Osteocyte (in vitro differentiated cells): ENCODE results near the gene MMP11. TPM values are rescaled to one million over a fixed set of nuclear protein-coding genes. Genes with fewer than 3 reads are reported as not detected.

Experiments
- DNase-seq: peaks from one replicate; pipeline ENCODE4 v3.0.0; 2021; ENCODE audit warnings: mixed read lengths; ENCODE audit not compliant: unreplicated experiment; ENCODE audit errors: extremely low spot score
- H3K27ac Mint-ChIP-seq: one replicate; pipeline ENCODE4 v1.8.0; 2021; ENCODE audit warnings: mild to moderate bottlenecking, mixed read lengths; ENCODE audit not compliant: unreplicated experiment
- H3K27me3 Mint-ChIP-seq: one replicate; pipeline ENCODE4 v1.8.0; 2021; ENCODE audit warnings: mixed read lengths; ENCODE audit not compliant: unreplicated experiment
- H3K36me3 Mint-ChIP-seq: one replicate; pipeline ENCODE4 v1.8.0; 2021; ENCODE audit warnings: mixed read lengths; ENCODE audit not compliant: unreplicated experiment
- H3K4me1 Mint-ChIP-seq: one replicate; pipeline ENCODE4 v1.8.0; 2021; ENCODE audit warnings: mixed read lengths; ENCODE audit not compliant: unreplicated experiment
- H3K4me3 Mint-ChIP-seq: one replicate; pipeline ENCODE4 v1.8.0; 2021; ENCODE audit warnings: mild to moderate bottlenecking, moderate library complexity, mixed read lengths; ENCODE audit not compliant: unreplicated experiment
- H3K9me3 Mint-ChIP-seq: one replicate; pipeline ENCODE4 v1.8.0; 2021; ENCODE audit warnings: mixed read lengths; ENCODE audit not compliant: unreplicated experiment
- CTCF ChIP-seq: fragments of 200-600 bp; sonication (generic); IDR thresholded peaks from 2 replicates; pipeline ENCODE4 v1.5.0; 2021; ENCODE audit warnings: antibody characterized with exemption, mild to moderate bottlenecking, moderate library complexity
- total RNA-seq: library from RNA; stranded (reverse); gene quantifications from 2 replicates; pipeline ENCODE4 v1.2.1, GENCODE V29; 2021

Gene MMP11
- total RNA-seq, 1 donor from 2014 or later = 72.5 TPM

- Mint-ChIP-seq H3K9me3 (no peaks in the 10 kb centered on the region), H3K4me3 (no peak overlapping the region), H3K27me3 (no peaks in the 10 kb centered on the region), H3K27ac (no peak overlapping the region), H3K4me1 (peaks cover 10% of the 10 kb centered on the region), H3K36me3 (no peaks in the 10 kb centered on the region)
- DNase-seq = no peak
- no peak for TF ChIP-seq CTCF
Measured at GRCh38 chr22:23760056-23760455, 12.6 kb upstream of the MMP11 start.

- Mint-ChIP-seq H3K4me1 (peaks cover 19% of the 10 kb centered on the region), H3K9me3 (no peaks in the 10 kb centered on the region), H3K36me3 (no peaks in the 10 kb centered on the region), H3K27me3 (no peaks in the 10 kb centered on the region), H3K27ac (peak within 1 kb of the TSS; percentile 6), H3K4me3 (no peak within 1 kb of the TSS)
- no peak for DNase-seq
- TF ChIP-seq CTCF = no peak
Measured at GRCh38 chr22:23762842-23763578, 9.6 kb upstream of the MMP11 start, which contains the start of gene C22orf15. Gene C22orf15 (plus strand): TSS chr22:23762990. CDS start chr22:23763307, 317 bp downstream.

GRCh38 chr22:23763579-23763945 is 9.1 kb upstream of the MMP11 start:
- no peaks in the 10 kb centered on the region for H3K27me3 Mint-ChIP-seq
- no peak for DNase-seq
- no peak overlapping the region for H3K27ac Mint-ChIP-seq
- no peaks in the 10 kb centered on the region for H3K36me3 Mint-ChIP-seq
- H3K4me3 Mint-ChIP-seq = no peak overlapping the region
- peaks cover 20% of the 10 kb centered on the region for H3K4me1 Mint-ChIP-seq
- no peak for TF ChIP-seq CTCF
- no peaks in the 10 kb centered on the region for H3K9me3 Mint-ChIP-seq

- Mint-ChIP-seq H3K4me1 (peaks cover 21% of the 10 kb centered on the region), H3K27ac (no peak overlapping the region), H3K9me3 (no peaks in the 10 kb centered on the region), H3K4me3 (no peak overlapping the region), H3K27me3 (no peaks in the 10 kb centered on the region), H3K36me3 (no peaks in the 10 kb centered on the region)
- no peak for DNase-seq
- TF ChIP-seq CTCF = no peak
Measured at GRCh38 chr22:23763954-23764353, 8.7 kb upstream of the MMP11 start.

- no peaks in the 10 kb centered on the region for H3K9me3 Mint-ChIP-seq
- H3K4me1 Mint-ChIP-seq = peaks cover 21% of the 10 kb centered on the region
- no peak overlapping the region for H3K4me3 Mint-ChIP-seq
- H3K36me3 Mint-ChIP-seq = no peaks in the 10 kb centered on the region
- H3K27me3 Mint-ChIP-seq = no peaks in the 10 kb centered on the region
- no peak for DNase-seq
- TF ChIP-seq CTCF = no peak
- H3K27ac Mint-ChIP-seq = peak overlapping the region; percentile 34
Measured at GRCh38 chr22:23764899-23765881, 7.5 kb upstream of the MMP11 start.
